Mesothelial cell of epicardium (in vitro differentiated cells): ENCODE measurements around the gene CASP9. TPM values are rescaled to one million over a fixed set of nuclear protein-coding genes. Genes with fewer than 3 reads are reported as not detected.
"Not testable (repeated sequence)": the region's sequence is repeated elsewhere in the genome, so short reads cannot be mapped to it uniquely, and the experiment has no call there.

Experiments used
- DNase-seq, 2 experiments: peaks; one replicate each; pipeline ENCODE4 v3.0.0; 2021; ENCODE audit warnings: low spot score in 2 of 2; ENCODE audit not compliant: unreplicated experiment in 2 of 2
- H3K27ac Mint-ChIP-seq: 2 replicates; pipeline ENCODE4 v1.8.0; 2021; ENCODE audit warnings: mixed read lengths
- H3K27me3 Mint-ChIP-seq: 2 replicates; pipeline ENCODE4 v1.8.0; 2021; ENCODE audit warnings: low read depth, mixed read lengths
- H3K36me3 Mint-ChIP-seq: 2 replicates; pipeline ENCODE4 v1.8.0; 2021; ENCODE audit warnings: mixed read lengths
- H3K4me1 Mint-ChIP-seq: 2 replicates; pipeline ENCODE4 v1.8.0; 2021; ENCODE audit warnings: mixed read lengths
- H3K4me3 Mint-ChIP-seq: 2 replicates; pipeline ENCODE4 v1.8.0; 2021; ENCODE audit warnings: mild to moderate bottlenecking, moderate library complexity, mixed read lengths
- H3K9me3 Mint-ChIP-seq: 2 replicates; pipeline ENCODE4 v1.8.0; 2021; ENCODE audit warnings: mixed read lengths
- CTCF ChIP-seq: fragments of 200-600 bp; sonication (generic); IDR thresholded peaks from one replicate; pipeline ENCODE4 v1.5.0; 2021; ENCODE audit warnings: antibody characterized with exemption; ENCODE audit not compliant: unreplicated experiment
- total RNA-seq: library from RNA; stranded (reverse); gene quantifications from 3 replicates; pipeline ENCODE4 v1.2.1, GENCODE V29; 2021

CASP9 gene
- total RNA-seq, 1 donor from 2014 or later: 23.0 TPM

- no peak for TF ChIP-seq CTCF
- Mint-ChIP-seq H3K27ac (no peak overlapping the region), H3K36me3 (peaks cover 45% of the 10 kb centered on the region), H3K27me3 (no peaks in the 10 kb centered on the region), H3K9me3 (peaks cover 3% of the 10 kb centered on the region), H3K4me1 (no peaks in the 10 kb centered on the region), H3K4me3 (no peak overlapping the region)
- DNase-seq: no peak
Observed at GRCh38 chr1:15489052-15489736, 34.8 kb downstream of the CASP9 start.

GRCh38 chr1:15488371-15488770 is 35.6 kb downstream of the CASP9 start:
- peaks cover 48% of the 10 kb centered on the region for H3K36me3 Mint-ChIP-seq
- no peak overlapping the region for H3K4me3 Mint-ChIP-seq
- DNase-seq: no peak
- TF ChIP-seq CTCF: no peak
- no peaks in the 10 kb centered on the region for H3K27me3 Mint-ChIP-seq
- H3K27ac Mint-ChIP-seq: no peak overlapping the region
- no peaks in the 10 kb centered on the region for H3K4me1 Mint-ChIP-seq
- peaks cover 3% of the 10 kb centered on the region for H3K9me3 Mint-ChIP-seq

- not testable (repeated sequence) for H3K9me3 Mint-ChIP-seq, DNase-seq, H3K4me1 Mint-ChIP-seq, H3K27me3 Mint-ChIP-seq, H3K4me3 Mint-ChIP-seq, H3K27ac Mint-ChIP-seq
- H3K36me3 Mint-ChIP-seq: peaks cover 44% of the 10 kb centered on the region
Observed at GRCh38 chr1:15486844-15487610, 37.0 kb downstream of the CASP9 start.

GRCh38 chr1:15485636-15486035 is 38.4 kb downstream of the CASP9 start:
- H3K4me1 Mint-ChIP-seq: no peaks in the 10 kb centered on the region
- TF ChIP-seq CTCF: no peak
- peaks cover 36% of the 10 kb centered on the region for H3K36me3 Mint-ChIP-seq
- no peak overlapping the region for H3K4me3 Mint-ChIP-seq
- no peak for DNase-seq
- peaks cover 3% of the 10 kb centered on the region for H3K9me3 Mint-ChIP-seq
- no peak overlapping the region for H3K27ac Mint-ChIP-seq
- H3K27me3 Mint-ChIP-seq: no peaks in the 10 kb centered on the region

- not testable (repeated sequence) for DNase-seq, H3K27me3 Mint-ChIP-seq, H3K27ac Mint-ChIP-seq, H3K4me3 Mint-ChIP-seq, H3K9me3 Mint-ChIP-seq, H3K4me1 Mint-ChIP-seq
- H3K36me3 Mint-ChIP-seq: peaks cover 29% of the 10 kb centered on the region
Observed at GRCh38 chr1:15484443-15484842, 39.6 kb downstream of the CASP9 start.

GRCh38 chr1:15483971-15484370 is 40.0 kb downstream of the CASP9 start:
- Mint-ChIP-seq H3K9me3 (peaks cover 4% of the 10 kb centered on the region), H3K4me1 (no peaks in the 10 kb centered on the region), H3K27ac (no peak overlapping the region), H3K36me3 (peaks cover 24% of the 10 kb centered on the region), H3K4me3 (no peak overlapping the region), H3K27me3 (peaks cover 1% of the 10 kb centered on the region)
- no peak for DNase-seq
- no peak for TF ChIP-seq CTCF

GRCh38 chr1:15482983-15483543 is 41.0 kb downstream of the CASP9 start:
- H3K9me3 Mint-ChIP-seq, H3K27ac Mint-ChIP-seq, H3K27me3 Mint-ChIP-seq, H3K4me3 Mint-ChIP-seq, DNase-seq, H3K4me1 Mint-ChIP-seq: not testable (repeated sequence)
- H3K36me3 Mint-ChIP-seq: peaks cover 23% of the 10 kb centered on the region

- not testable (repeated sequence) for DNase-seq, H3K9me3 Mint-ChIP-seq, H3K4me3 Mint-ChIP-seq, H3K27ac Mint-ChIP-seq, H3K4me1 Mint-ChIP-seq, H3K27me3 Mint-ChIP-seq
- H3K36me3 Mint-ChIP-seq: peaks cover 23% of the 10 kb centered on the region
Observed at GRCh38 chr1:15482455-15482854, 41.6 kb downstream of the CASP9 start.
